Fibroblast of gingiva (primary cell): Measurements from ENCODE around the gene CEP85.
A peak's percentile ranks its signal among the peaks of the same experiment; 100 is the strongest.

Experiments
- DNase-seq: peaks from one replicate; pipeline ENCODE4 v3.0.0-alpha.2; 2011; ENCODE audit warnings: low read depth

The CEP85 gene, protein sequence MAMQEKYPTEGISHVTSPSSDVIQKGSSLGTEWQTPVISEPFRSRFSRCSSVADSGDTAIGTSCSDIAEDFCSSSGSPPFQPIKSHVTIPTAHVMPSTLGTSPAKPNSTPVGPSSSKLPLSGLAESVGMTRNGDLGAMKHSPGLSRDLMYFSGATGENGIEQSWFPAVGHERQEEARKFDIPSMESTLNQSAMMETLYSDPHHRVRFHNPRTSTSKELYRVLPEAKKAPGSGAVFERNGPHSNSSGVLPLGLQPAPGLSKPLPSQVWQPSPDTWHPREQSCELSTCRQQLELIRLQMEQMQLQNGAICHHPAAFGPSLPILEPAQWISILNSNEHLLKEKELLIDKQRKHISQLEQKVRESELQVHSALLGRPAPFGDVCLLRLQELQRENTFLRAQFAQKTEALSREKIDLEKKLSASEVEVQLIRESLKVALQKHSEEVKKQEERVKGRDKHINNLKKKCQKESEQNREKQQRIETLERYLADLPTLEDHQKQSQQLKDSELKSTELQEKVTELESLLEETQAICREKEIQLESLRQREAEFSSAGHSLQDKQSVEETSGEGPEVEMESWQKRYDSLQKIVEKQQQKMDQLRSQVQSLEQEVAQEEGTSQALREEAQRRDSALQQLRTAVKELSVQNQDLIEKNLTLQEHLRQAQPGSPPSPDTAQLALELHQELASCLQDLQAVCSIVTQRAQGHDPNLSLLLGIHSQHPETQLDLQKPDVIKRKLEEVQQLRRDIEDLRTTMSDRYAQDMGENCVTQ

DNA sequence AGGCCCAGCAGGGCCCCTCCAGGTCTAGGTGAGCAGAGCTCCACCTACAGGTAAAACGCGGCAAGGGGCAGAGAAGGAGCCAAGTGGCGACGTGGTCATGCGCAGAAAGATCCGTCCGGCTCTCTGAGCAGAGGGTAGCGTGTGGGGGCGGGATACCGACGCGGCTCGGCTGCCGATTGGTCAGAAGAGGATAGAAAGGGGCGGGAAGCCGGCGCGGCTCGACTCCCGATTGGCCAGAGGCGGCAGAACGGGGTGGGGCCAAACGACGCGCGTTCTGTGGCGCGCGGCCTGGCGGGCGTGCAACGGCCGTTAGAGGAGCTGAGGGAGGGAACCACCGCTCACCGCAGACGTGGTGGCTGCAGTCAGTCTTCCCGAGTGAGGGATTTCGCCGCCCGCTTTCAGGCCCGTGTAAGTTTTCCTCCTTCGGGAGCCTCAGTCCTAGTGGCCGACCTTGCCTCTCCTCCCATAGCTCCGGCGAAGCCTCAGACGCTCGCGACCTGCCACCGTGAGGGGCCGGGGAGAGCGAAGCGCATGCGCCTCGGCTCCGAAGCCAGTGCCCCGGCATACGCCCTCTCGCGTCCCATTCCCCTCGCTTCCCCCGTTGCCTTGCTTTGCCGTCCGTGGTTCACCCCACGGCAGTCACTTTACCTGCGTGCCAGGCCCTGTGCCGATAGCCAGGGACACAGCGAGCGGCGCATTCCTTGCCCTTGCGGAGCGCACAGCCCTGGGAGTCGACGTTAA, at the start of gene CEP85:
Gene CEP85, plus strand, starts transcription at position 298 of the 741 bp plus-strand sequence. CDS start 5,584 bp downstream, outside the sequence.
- DNase-seq = peak; percentile 96

- DNase-seq = no peak
Observed at GRCh38 chr1:26184883-26185282, 49.1 kb upstream of the CEP85 start.

DNA sequence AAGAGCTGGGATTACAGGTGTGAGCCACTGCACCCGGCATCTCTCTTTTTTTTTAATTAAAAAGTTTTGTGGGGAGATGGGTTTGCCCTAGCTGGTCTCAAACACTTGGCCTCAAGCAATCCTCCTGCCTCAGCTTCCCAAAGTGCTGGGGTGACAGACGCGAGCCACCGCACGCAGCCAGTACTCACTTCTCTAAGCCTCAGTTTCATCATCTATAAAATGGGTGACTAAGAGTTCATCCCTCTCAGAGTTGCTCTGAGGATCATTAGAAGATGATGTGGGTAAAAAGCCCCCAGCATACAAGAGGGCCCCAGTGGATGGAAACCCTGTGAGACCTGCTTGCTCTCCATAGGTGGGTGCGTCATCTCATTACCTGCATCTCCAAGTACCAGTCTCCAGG, 46.1 kb upstream of the CEP85 start:
- no peak for DNase-seq

DNA sequence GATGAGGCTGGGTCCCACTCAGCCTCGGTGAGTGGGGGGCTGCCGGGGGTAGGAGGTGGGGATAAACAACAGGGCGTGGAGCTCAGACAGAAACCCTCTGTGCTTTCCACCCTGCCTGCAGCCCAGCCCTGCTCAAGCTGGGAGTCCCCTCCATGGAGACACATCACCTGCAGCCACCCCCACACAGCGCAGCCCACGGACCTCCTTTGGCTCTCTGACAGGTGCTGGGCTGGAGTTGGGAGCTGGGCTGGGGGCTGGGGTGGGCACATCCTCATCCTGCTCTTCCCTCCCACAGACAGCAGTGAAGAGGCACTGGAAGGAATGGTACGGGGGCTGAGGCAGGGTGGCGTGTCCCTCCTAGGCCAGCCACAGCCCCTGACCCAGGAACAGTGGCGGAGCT, 45.5 kb upstream of the CEP85 start:
- no peak for DNase-seq

DNA sequence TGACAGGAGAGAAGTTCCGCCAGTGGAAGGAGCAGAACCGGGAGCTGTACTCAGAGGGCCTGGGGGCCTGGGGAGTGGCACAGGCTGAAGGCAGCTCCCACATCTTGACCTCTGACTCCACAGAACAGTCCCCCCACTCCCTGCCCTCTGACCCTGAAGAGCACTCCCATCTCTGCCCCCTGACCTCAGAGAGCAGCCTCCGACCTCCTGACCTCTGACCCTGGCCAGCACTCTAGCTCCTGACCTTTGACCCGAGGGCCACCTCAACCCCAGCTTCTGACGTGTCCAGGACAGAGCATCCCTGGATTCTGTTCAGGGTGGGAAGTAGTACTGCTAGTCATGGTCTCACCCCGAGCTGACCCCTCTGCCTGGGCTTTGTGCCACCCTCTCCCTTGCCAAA, 44.7 kb upstream of the CEP85 start:
- DNase-seq = no peak

- no peak for DNase-seq
Observed at GRCh38 chr1:26189751-26190275, 44.2 kb upstream of the CEP85 start.

GRCh38 chr1:26190373-26190987, 43.5 kb upstream of the CEP85 start, which contains the start of gene CATSPER4:
TSS of gene CATSPER4 (plus strand) at chr1:26190602. CDS start at chr1:26190628, 26 bp downstream.
- DNase-seq = no peak

GRCh38 chr1:26191739-26192138, 42.3 kb upstream of the CEP85 start:
- DNase-seq = no peak

DNA sequence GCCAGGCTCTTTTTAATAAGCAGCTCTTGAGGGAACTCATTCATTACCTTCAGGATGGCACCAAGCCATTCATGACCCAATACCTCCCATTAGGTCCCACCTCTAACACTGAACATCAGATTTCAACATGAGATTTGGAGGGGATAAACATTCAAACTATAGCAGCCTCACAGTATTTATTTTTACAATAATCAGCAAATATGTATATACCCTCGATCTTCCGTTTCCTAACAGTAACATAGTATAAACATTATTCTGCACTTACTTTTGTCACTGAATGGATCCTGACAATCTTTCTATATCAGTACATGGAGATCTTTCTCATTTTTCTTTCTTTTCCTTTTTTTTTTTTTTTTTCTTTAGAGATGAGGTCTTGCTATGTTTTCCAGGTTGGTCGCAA, 38.2 kb upstream of the CEP85 start:
- no peak for DNase-seq

DNA sequence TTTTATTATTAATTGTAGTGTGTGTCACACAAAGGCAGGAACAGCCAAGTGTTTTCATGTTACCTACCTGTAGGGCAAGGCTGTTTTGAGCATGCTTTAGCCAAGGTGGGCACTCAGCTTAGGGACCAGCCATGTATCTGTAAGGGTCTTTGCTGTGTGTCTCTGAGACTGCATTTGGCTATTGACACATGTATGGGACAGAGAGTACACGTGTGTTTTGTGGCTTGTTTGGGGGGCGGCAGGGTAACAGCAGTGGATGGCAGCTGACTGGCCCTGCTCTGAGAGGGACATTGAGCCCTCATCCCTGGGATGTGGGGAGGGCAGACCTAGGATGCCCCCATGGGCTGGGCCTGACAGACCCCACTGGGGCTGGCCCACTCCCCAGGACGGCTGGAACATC, 36.7 kb upstream of the CEP85 start:
- no peak for DNase-seq

DNA sequence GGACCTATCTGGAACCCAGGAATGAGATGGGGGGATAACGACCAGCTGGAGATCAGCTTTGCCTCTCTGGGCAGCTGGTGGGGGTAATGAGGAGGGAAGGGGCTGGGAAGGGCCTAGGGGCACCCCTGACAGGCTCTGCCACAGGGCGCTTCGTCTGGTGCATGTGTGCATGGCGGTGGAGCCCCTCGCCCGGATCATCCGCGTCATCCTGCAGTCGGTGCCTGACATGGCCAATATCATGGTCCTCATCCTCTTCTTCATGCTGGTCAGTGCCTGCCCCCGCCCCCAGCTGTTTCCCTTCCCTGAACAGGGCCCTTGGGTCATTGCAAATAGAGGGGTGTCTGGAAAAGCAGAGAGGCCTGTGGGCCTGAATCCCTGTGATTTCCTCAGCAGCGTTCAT, 36.2 kb upstream of the CEP85 start:
- no peak for DNase-seq

DNA sequence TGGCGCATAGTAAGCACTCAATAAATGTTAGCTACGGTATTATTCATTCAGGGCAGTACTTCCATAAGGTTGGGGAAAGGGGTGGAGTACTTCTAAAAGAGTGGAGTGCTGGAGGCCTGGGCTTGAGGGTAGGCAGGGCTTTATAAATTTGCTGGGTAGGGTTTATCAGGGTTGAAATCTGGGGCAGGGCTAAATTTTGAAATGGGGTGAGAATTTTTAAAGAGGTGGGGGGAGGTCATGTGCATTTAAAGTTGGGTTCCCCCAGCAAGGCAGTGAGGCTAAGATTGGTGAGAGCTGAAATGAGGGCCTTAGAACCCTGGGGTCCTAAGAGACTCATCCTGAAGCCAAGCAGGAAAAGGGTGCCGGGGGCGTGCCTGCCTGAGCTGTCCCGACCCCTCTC, 33.6 kb upstream of the CEP85 start:
- no peak for DNase-seq

- no peak for DNase-seq
Observed at GRCh38 chr1:26203642-26204318, 30.2 kb upstream of the CEP85 start.

- no peak for DNase-seq
Observed at GRCh38 chr1:26210147-26210870, 23.7 kb upstream of the CEP85 start.

DNA sequence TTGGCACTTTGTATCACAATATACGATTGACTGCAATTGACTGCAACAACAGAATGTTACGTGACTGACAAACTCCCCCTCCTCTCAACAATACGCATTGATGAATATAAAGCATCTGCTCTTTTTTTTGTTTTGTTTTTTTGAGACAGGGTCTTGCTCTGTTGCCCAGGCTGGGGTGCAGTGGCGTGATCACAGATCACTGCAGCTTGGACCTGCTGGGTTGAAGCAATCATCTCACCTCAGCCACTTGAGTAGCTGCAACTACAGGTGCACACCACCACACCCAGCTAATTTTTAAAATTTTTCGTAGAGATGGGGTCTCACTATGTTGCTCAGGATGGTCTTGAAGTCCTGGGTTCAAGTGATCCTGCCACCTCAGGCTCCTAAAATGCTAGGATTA, 21.3 kb upstream of the CEP85 start:
- no peak for DNase-seq

- DNase-seq = no peak
Observed at GRCh38 chr1:26213335-26213905, 20.6 kb upstream of the CEP85 start.

GRCh38 chr1:26215246-26215645, 18.8 kb upstream of the CEP85 start:
- no peak for DNase-seq

GRCh38 chr1:26218906-26219494, 15.0 kb upstream of the CEP85 start:
- no peak for DNase-seq

- DNase-seq = no peak
Observed at GRCh38 chr1:26220199-26220912, 13.6 kb upstream of the CEP85 start.
